Activated CD8-positive, alpha-beta T cell treated with anti-CD3 and anti-CD28 coated beads for 36 hours (primary cell): ENCODE results near the gene RPS19BP1. TPM values are rescaled to one million over a fixed set of nuclear protein-coding genes. Genes with fewer than 3 reads are reported as not detected.
"Not testable (repeated sequence)": the region's sequence is repeated elsewhere in the genome, so short reads cannot be mapped to it uniquely, and the experiment has no call there.

Experiments
- ATAC-seq: fragments of 200-7000 bp; cut with Tn5 transposase; one replicate; pipeline ENCODE4 v1.10.0; 2021; ENCODE audit warnings: mild to moderate bottlenecking, moderate library complexity
- CTCF ChIA-PET: fragments of 350-600 bp; sonication (Branson Sonifier 250); formaldehyde crosslinking; loops from one replicate; lab custom pipeline; 2021; ENCODE audit warnings: antibody characterized with exemption; lab: Charles Lee
- POLR2A ChIA-PET: fragments of 350-600 bp; sonication (Branson Sonifier 250); formaldehyde crosslinking; loops from one replicate; lab custom pipeline; 2021; ENCODE audit warnings: antibody characterized with exemption; lab: Charles Lee
- DNase-seq: peaks from one replicate; pipeline ENCODE4 v3.0.0-alpha.2; 2020
- H3K27ac Mint-ChIP-seq: one replicate; pipeline ENCODE4 v1.8.0; 2021; ENCODE audit warnings: mild to moderate bottlenecking, mixed read lengths
- H3K27me3 Mint-ChIP-seq: one replicate; pipeline ENCODE4 v1.8.0; 2021; ENCODE audit warnings: mixed read lengths
- H3K36me3 Mint-ChIP-seq: one replicate; pipeline ENCODE4 v1.8.0; 2021; ENCODE audit warnings: low read depth, mixed read lengths
- H3K4me1 Mint-ChIP-seq: one replicate; pipeline ENCODE4 v1.8.0; 2021; ENCODE audit warnings: low read depth, mixed read lengths
- H3K4me3 Mint-ChIP-seq: one replicate; pipeline ENCODE4 v1.8.0; 2021; ENCODE audit warnings: mild to moderate bottlenecking, moderate library complexity, mixed read lengths
- H3K9me3 Mint-ChIP-seq: one replicate; pipeline ENCODE4 v1.8.0; 2021; ENCODE audit warnings: mixed read lengths
- intact Hi-C: fragments of 100-400 bp; cut with micrococcal nuclease; formaldehyde crosslinking; loops from one replicate; pipeline ENCODE4 v1.10.0; 2022
- total RNA-seq, 2 experiments: library from RNA; stranded (reverse); gene quantifications; one replicate each; pipeline ENCODE4 v1.2.3, GENCODE V29; 2021
- TF ChIP-seq, protein P1 (sequence below): fragments of 200-600 bp; IDR thresholded peaks from one replicate; pipeline ENCODE4 v1.8.0; 2022; ENCODE audit warnings: antibody characterized with exemption, mild to moderate bottlenecking

The RPS19BP1 gene
- total RNA-seq, 2 experiments from 2014 or later, result 68.5 to 71.7 TPM

DNA sequence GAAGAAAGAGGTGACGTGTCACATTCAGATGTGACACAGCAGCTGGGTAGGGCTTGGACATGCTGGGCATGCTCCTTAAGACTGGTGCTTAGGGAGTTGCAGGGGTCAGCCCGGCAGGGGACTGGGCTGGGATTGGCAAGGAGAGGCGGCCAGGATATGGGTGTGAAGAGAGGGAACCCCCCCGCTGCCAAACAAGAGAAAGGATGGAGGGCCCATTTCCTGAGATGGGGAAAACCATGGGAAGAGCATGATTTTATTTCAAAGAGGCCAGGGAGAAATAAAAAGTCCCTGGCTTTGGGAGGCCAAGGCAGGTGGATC, 6.9 kb downstream of the RPS19BP1 start:
- Mint-ChIP-seq H3K9me3 (no peaks in the 10 kb centered on the region), H3K4me1 (peaks cover 75% of the 10 kb centered on the region), H3K36me3 (peaks cover 76% of the 10 kb centered on the region), H3K4me3 (no peak overlapping the region), H3K27me3 (no peaks in the 10 kb centered on the region), H3K27ac (peak overlapping the region; percentile 62)
- intact Hi-C loops, result loop anchor here (2.0 kb wide), 1 partner anchor 21 kb away; a partner anchor contains a TSS
- DNase-seq (no peak), ATAC-seq (no peak)
- CTCF ChIA-PET, result interaction anchor here (0.8 to 11.1 kb wide), 4 partner anchors 9 to 119 kb away, joined by 3 to 323 read pairs (median 16); partner anchors contain the start of gene MIEF1
- POLR2A ChIA-PET, result interaction anchor here (0.8 to 13.6 kb wide), 5 partner anchors 11 to 208 kb away, joined by 3 to 234 read pairs (median 21); partner anchors contain the start of genes ATF4, MIEF1 and RPL3
- TF ChIP-seq, protein P1, sequence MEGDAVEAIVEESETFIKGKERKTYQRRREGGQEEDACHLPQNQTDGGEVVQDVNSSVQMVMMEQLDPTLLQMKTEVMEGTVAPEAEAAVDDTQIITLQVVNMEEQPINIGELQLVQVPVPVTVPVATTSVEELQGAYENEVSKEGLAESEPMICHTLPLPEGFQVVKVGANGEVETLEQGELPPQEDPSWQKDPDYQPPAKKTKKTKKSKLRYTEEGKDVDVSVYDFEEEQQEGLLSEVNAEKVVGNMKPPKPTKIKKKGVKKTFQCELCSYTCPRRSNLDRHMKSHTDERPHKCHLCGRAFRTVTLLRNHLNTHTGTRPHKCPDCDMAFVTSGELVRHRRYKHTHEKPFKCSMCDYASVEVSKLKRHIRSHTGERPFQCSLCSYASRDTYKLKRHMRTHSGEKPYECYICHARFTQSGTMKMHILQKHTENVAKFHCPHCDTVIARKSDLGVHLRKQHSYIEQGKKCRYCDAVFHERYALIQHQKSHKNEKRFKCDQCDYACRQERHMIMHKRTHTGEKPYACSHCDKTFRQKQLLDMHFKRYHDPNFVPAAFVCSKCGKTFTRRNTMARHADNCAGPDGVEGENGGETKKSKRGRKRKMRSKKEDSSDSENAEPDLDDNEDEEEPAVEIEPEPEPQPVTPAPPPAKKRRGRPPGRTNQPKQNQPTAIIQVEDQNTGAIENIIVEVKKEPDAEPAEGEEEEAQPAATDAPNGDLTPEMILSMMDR, result no peak

- intact Hi-C loops, result loop anchor here (2.0 to 5.0 kb wide), 2 partner anchors 20 to 208 kb away; partner anchors contain the start of gene RPL3
Measured at GRCh38 chr22:39524753-39525657, 7.5 kb downstream of the RPS19BP1 start.

GRCh38 chr22:39524089-39524752, 8.3 kb downstream of the RPS19BP1 start:
- TF ChIP-seq, protein P1, result no peak
- H3K9me3 Mint-ChIP-seq, result no peaks in the 10 kb centered on the region
- ATAC-seq, result no peak
- peak overlapping the region; percentile 32 for H3K4me3 Mint-ChIP-seq
- H3K36me3 Mint-ChIP-seq, result peaks cover 69% of the 10 kb centered on the region
- peak overlapping the region; percentile 62 for H3K27ac Mint-ChIP-seq
- peaks cover 62% of the 10 kb centered on the region for H3K4me1 Mint-ChIP-seq
- intact Hi-C loops, result loop anchor here (2.0 to 5.0 kb wide), 2 partner anchors 19 to 207 kb away; partner anchors contain the start of gene RPL3
- DNase-seq, result peak; percentile 12
- ChIA-PET CTCF (interaction anchor here (1.2 to 11.1 kb wide), 3 partner anchors 11 to 27 kb away, joined by 3 to 323 read pairs (median 30); partner anchors contain the start of gene MIEF1), POLR2A (interaction anchor here (0.5 to 13.6 kb wide), 11 partner anchors 9 to 419 kb away, joined by 3 to 234 read pairs (median 7); partner anchors contain the start of genes ATF4, MIEF1 and RPL3)
- no peaks in the 10 kb centered on the region for H3K27me3 Mint-ChIP-seq

More at GRCh38 chr22:39524753-39525657, 7.5 kb downstream of the RPS19BP1 start:
- H3K4me3 Mint-ChIP-seq, result peak overlapping the region; percentile 32
- ChIA-PET POLR2A (interaction anchor here (0.5 to 13.6 kb wide), 12 partner anchors 10 to 418 kb away, joined by 3 to 234 read pairs (median 6); partner anchors contain the start of genes ATF4, MIEF1 and RPL3), CTCF (interaction anchor here (0.8 to 11.1 kb wide), 4 partner anchors 9 to 119 kb away, joined by 3 to 323 read pairs (median 16); partner anchors contain the start of gene MIEF1)
- TF ChIP-seq, protein P1, result no peak
- H3K4me1 Mint-ChIP-seq, result peaks cover 70% of the 10 kb centered on the region
- H3K9me3 Mint-ChIP-seq, result no peaks in the 10 kb centered on the region
- peak overlapping the region; percentile 62 for H3K27ac Mint-ChIP-seq
- ATAC-seq, result no peak
- no peak for DNase-seq
- H3K27me3 Mint-ChIP-seq, result no peaks in the 10 kb centered on the region
- H3K36me3 Mint-ChIP-seq, result peaks cover 75% of the 10 kb centered on the region

GRCh38 chr22:39522567-39523300, 9.8 kb downstream of the RPS19BP1 start:
- Mint-ChIP-seq H3K27ac (peak overlapping the region; percentile 98), H3K36me3 (peaks cover 58% of the 10 kb centered on the region), H3K4me1 (peaks cover 60% of the 10 kb centered on the region), H3K9me3 (no peaks in the 10 kb centered on the region), H3K27me3 (no peaks in the 10 kb centered on the region), H3K4me3 (peak overlapping the region; percentile 89)
- POLR2A ChIA-PET, result interaction anchor here (0.7 to 17.7 kb wide), 27 partner anchors 3 to 517 kb away, joined by 3 to 234 read pairs (median 4); partner anchors contain the start of genes ATF4, GRAP2, MIEF1 and RPL3
- CTCF ChIA-PET, result interaction anchor here (0.9 to 11.1 kb wide), 4 partner anchors 9 to 26 kb away, joined by 3 to 323 read pairs (median 4); partner anchors contain the start of gene MIEF1
- intact Hi-C loops, result loop anchor here (5.0 kb wide), 1 partner anchor 205 kb away; the partner anchor contains the start of gene RPL3
- ATAC-seq, result no peak
- DNase-seq, result peak; percentile 53
- TF ChIP-seq, protein P1, result no peak

DNA sequence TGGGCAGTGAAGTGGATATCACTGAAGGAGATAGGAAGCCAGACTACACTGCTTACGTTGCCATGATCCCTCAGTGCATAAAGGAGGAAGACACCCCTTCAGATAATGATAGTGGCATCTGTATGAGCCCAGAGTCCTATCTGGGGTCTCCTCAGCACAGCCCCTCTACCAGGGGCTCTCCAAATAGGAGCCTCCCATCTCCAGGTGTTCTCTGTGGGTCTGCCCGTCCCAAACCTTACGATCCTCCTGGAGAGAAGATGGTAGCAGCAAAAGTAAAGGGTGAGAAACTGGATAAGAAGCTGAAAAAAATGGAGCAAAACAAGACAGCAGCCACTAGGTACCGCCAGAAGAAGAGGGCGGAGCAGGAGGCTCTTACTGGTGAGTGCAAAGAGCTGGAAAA, 10.5 kb downstream of the RPS19BP1 start:
- H3K27me3 Mint-ChIP-seq, H3K9me3 Mint-ChIP-seq, DNase-seq, ATAC-seq: not testable (repeated sequence)
- intact Hi-C loops, result loop anchor here (5.0 kb wide), 1 partner anchor 205 kb away; the partner anchor contains the start of gene RPL3
- peaks cover 55% of the 10 kb centered on the region for H3K4me1 Mint-ChIP-seq
- ChIA-PET CTCF (interaction anchor here (0.9 to 11.1 kb wide), 3 partner anchors 10 to 25 kb away, joined by 3 to 323 read pairs (median 6); partner anchors contain the start of gene MIEF1), POLR2A (interaction anchor here (1.0 to 17.7 kb wide), 20 partner anchors 4 to 547 kb away, joined by 3 to 234 read pairs (median 6); partner anchors contain the start of genes ATF4, GRAP2, MIEF1 and RPL3)
- peak overlapping the region; percentile 98 for H3K27ac Mint-ChIP-seq
- peaks cover 55% of the 10 kb centered on the region for H3K36me3 Mint-ChIP-seq
- H3K4me3 Mint-ChIP-seq, result peak overlapping the region; percentile 89
